HEK293T (cell line): ENCODE data around the gene C1orf232.

Source experiments
- CTCF ChIA-PET: fragments of 350-600 bp; formaldehyde crosslinking; extraction: SDS; loops from one replicate; lab custom pipeline; 2021; ENCODE audit warnings: antibody characterized with exemption, inconsistent platforms; lab: Yijun Ruan, JAX
- POLR2A ChIA-PET: fragments of 350-600 bp; formaldehyde crosslinking; extraction: SDS; loops from one replicate; lab custom pipeline; 2020; ENCODE audit warnings: antibody characterized with exemption, inconsistent platforms; lab: Yijun Ruan, JAX
- DNase-seq: peaks from one replicate; pipeline ENCODE4 v3.0.0; 2012; ENCODE audit warnings: mixed read lengths; ENCODE audit errors: extremely low spot score
- ARNT ChIP-seq: fragments of 450-650 bp; IDR thresholded peaks from 2 replicates; pipeline ENCODE4 v1.6.1; 2017; ENCODE audit warnings: mild to moderate bottlenecking
- BHLHE40 ChIP-seq: fragments of 450-650 bp; IDR thresholded peaks from 2 replicates; pipeline ENCODE4 v1.6.1; 2016; ENCODE audit warnings: mild to moderate bottlenecking, moderate library complexity, borderline replicate concordance
- CTBP1 ChIP-seq: fragments of 450-650 bp; IDR thresholded peaks from 2 replicates; pipeline ENCODE4 v1.6.1; 2016; ENCODE audit warnings: borderline replicate concordance
- ELF4 ChIP-seq: fragments of 450-650 bp; IDR thresholded peaks from 2 replicates; pipeline ENCODE4 v1.6.1; 2017; ENCODE audit warnings: antibody characterized with exemption
- FOXA1 ChIP-seq: fragments of 450-650 bp; IDR thresholded peaks from 2 replicates; pipeline ENCODE4 v1.6.1; 2016; ENCODE audit warnings: mild to moderate bottlenecking
- FOXK2 ChIP-seq: fragments of 450-650 bp; IDR thresholded peaks from 2 replicates; pipeline ENCODE4 v1.6.1; 2016; ENCODE audit warnings: mild to moderate bottlenecking
- FOXM1 ChIP-seq: fragments of 450-650 bp; IDR thresholded peaks from 2 replicates; pipeline ENCODE4 v1.6.1; 2017; ENCODE audit warnings: mild to moderate bottlenecking, borderline replicate concordance
- HDGF ChIP-seq: fragments of 450-650 bp; IDR thresholded peaks from 2 replicates; pipeline ENCODE4 v1.6.1; 2017; ENCODE audit warnings: antibody characterized with exemption, borderline replicate concordance
- L3MBTL2 ChIP-seq: fragments of 450-650 bp; conservative IDR thresholded peaks from 2 replicates; pipeline ENCODE4 v1.6.1; 2016; ENCODE audit warnings: mild to moderate bottlenecking
- LEF1 ChIP-seq: fragments of 450-650 bp; IDR thresholded peaks from 2 replicates; pipeline ENCODE4 v1.6.1; 2017; ENCODE audit warnings: mild to moderate bottlenecking, borderline replicate concordance
- NFRKB ChIP-seq: fragments of 450-650 bp; IDR thresholded peaks from 2 replicates; pipeline ENCODE4 v1.6.1; 2016; ENCODE audit warnings: mild to moderate bottlenecking, moderate library complexity
- SP1 ChIP-seq: fragments of 450-650 bp; IDR thresholded peaks from 2 replicates; pipeline ENCODE4 v1.6.1; 2017
- SUZ12 ChIP-seq: fragments of 450-650 bp; IDR thresholded peaks from 2 replicates; pipeline ENCODE4 v1.6.1; 2016; ENCODE audit warnings: mild to moderate bottlenecking
- TARDBP ChIP-seq: fragments of 450-650 bp; IDR thresholded peaks from 2 replicates; pipeline ENCODE4 v1.6.1; 2016
- ZNF384 ChIP-seq: fragments of 450-650 bp; IDR thresholded peaks from 2 replicates; pipeline ENCODE4 v1.6.1; 2016
- TF ChIP-seq, protein P1 (sequence below): fragments of 450-650 bp; IDR thresholded peaks from 2 replicates; pipeline ENCODE4 v1.6.1; 2016

The C1orf232 gene

GRCh38 chr1:26168410-26169197, at the start of gene C1orf232:
TSS of gene C1orf232 (minus strand) at chr1:26168963. CDS start at chr1:26168499, 464 bp downstream.
- CTCF ChIA-PET: interaction anchor here (0.9 to 2.2 kb wide), 5 partner anchors 10 to 134 kb away, joined by 3 to 8 read pairs (median 4); partner anchors contain the start of gene CEP85
- no peak for DNase-seq
- TF ChIP-seq ELF4: no peak
- no peak for TF ChIP-seq SP1
- no peak for TF ChIP-seq BHLHE40
- no peak for TF ChIP-seq FOXA1
- TF ChIP-seq, protein P1, sequence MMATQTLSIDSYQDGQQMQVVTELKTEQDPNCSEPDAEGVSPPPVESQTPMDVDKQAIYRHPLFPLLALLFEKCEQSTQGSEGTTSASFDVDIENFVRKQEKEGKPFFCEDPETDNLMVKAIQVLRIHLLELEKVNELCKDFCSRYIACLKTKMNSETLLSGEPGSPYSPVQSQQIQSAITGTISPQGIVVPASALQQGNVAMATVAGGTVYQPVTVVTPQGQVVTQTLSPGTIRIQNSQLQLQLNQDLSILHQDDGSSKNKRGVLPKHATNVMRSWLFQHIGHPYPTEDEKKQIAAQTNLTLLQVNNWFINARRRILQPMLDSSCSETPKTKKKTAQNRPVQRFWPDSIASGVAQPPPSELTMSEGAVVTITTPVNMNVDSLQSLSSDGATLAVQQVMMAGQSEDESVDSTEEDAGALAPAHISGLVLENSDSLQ: no peak
- TF ChIP-seq FOXK2: no peak
- TF ChIP-seq FOXM1: no peak
- POLR2A ChIA-PET: interaction anchor here (1.8 kb wide), 1 partner anchor 11 kb away, joined by 15 read pairs; no protein-coding TSS in a partner anchor

- DNase-seq: no peak
- ChIA-PET CTCF (interaction anchor here (0.7 kb wide), 1 partner anchor 227 kb away, joined by 3 read pairs; no protein-coding TSS in a partner anchor), POLR2A (no interaction called here)
- TF ChIP-seq, protein P1: no peak
- TF ChIP-seq TARDBP: no peak
- no peak for TF ChIP-seq FOXA1
- TF ChIP-seq ZNF384: no peak
- TF ChIP-seq LEF1: no peak
- TF ChIP-seq SUZ12: no peak
- TF ChIP-seq ELF4: no peak
- TF ChIP-seq CTBP1: no peak
- no peak for TF ChIP-seq L3MBTL2
- TF ChIP-seq FOXK2: no peak
- TF ChIP-seq NFRKB: no peak
- TF ChIP-seq ARNT: no peak
- TF ChIP-seq SP1: no peak
- no peak for TF ChIP-seq BHLHE40
- no peak for TF ChIP-seq FOXM1
- TF ChIP-seq HDGF: no peak
Measured at GRCh38 chr1:26215246-26215645, 46.5 kb upstream of the C1orf232 start.

GRCh38 chr1:26213335-26213905, 44.7 kb upstream of the C1orf232 start:
- TF ChIP-seq SUZ12 (no peak), ZNF384 (peak; percentile 50), L3MBTL2 (no peak), NFRKB (no peak), TARDBP (no peak), CTBP1 (no peak), BHLHE40 (no peak), FOXA1 (no peak)
- no peak for DNase-seq
- ChIA-PET CTCF (interaction anchor here (1.0 kb wide), 1 partner anchor 10 kb away, joined by 3 read pairs; no protein-coding TSS in a partner anchor), POLR2A (no interaction called here)

DNA sequence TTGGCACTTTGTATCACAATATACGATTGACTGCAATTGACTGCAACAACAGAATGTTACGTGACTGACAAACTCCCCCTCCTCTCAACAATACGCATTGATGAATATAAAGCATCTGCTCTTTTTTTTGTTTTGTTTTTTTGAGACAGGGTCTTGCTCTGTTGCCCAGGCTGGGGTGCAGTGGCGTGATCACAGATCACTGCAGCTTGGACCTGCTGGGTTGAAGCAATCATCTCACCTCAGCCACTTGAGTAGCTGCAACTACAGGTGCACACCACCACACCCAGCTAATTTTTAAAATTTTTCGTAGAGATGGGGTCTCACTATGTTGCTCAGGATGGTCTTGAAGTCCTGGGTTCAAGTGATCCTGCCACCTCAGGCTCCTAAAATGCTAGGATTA, 44.0 kb upstream of the C1orf232 start:
- TF ChIP-seq ARNT (no peak), SUZ12 (no peak), HDGF (no peak), FOXA1 (no peak), FOXM1 (no peak), CTBP1 (no peak), ELF4 (no peak)
- POLR2A ChIA-PET: interaction anchor here (1.3 kb wide), 1 partner anchor 43 kb away, joined by 4 read pairs; the partner anchor contains the start of gene ZNF593
- CTCF ChIA-PET: interaction anchor here (1.0 to 2.7 kb wide), 2 partner anchors 9 to 21 kb away, joined by 3 to 12 read pairs; partner anchors contain the start of gene CEP85
- no peak for DNase-seq

GRCh38 chr1:26210147-26210870, 41.5 kb upstream of the C1orf232 start:
- CTCF ChIA-PET: interaction anchor here (0.6 to 2.7 kb wide), 2 partner anchors 24 to 362 kb away, joined by 10 to 12 read pairs; partner anchors contain the start of gene CEP85
- DNase-seq: no peak
- POLR2A ChIA-PET: interaction anchor here (0.6 to 1.5 kb wide), 2 partner anchors 24 to 25 kb away, joined by 3 to 6 read pairs; partner anchors contain the start of gene CEP85
- TF ChIP-seq FOXM1: no peak
- no peak for TF ChIP-seq HDGF
- TF ChIP-seq NFRKB: no peak
- no peak for TF ChIP-seq ZNF384
- no peak for TF ChIP-seq FOXA1
- TF ChIP-seq CTBP1: no peak
- no peak for TF ChIP-seq FOXK2
- no peak for TF ChIP-seq BHLHE40
- TF ChIP-seq ARNT: no peak
- TF ChIP-seq SUZ12: no peak
- TF ChIP-seq TARDBP: no peak
- TF ChIP-seq SP1: no peak
- no peak for TF ChIP-seq ELF4

- DNase-seq: no peak
- ChIA-PET POLR2A (interaction anchor here (1.4 kb wide), 1 partner anchor 30 kb away, joined by 6 read pairs; the partner anchor contains the start of gene CEP85), CTCF (interaction anchor here (0.5 to 1.1 kb wide), 2 partner anchors 9 to 89 kb away, joined by 3 read pairs; no protein-coding TSS in a partner anchor)
- TF ChIP-seq L3MBTL2 (no peak), ELF4 (no peak), ARNT (no peak), TARDBP (no peak), HDGF (no peak), ZNF384 (no peak), BHLHE40 (no peak), NFRKB (no peak), CTBP1 (no peak), LEF1 (no peak), SP1 (no peak)
Measured at GRCh38 chr1:26203642-26204318, 35.0 kb upstream of the C1orf232 start.
